ENCODE measurements around the gene ITGA3.

Gene ITGA3

DNA sequence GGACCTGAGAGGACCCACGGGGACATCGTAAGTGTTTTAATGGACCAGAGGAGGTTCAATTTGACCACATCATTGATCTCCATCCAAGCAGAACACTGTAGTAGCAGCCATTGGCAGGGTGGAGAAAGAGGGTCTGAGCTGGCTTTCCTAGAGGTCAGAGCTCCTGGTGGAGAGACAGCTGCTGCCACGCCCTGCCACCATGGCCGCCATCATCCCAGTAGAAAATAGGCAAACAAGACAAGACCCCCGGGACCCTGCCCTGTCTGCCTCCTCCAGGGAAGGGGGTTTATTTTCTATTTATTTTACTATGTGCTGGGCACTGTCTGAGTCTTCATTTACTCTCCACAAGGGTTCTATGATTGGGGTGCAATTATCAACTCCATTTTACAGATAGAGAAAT, 11.4 kb upstream of the ITGA3 start:
- H3K36me3 ChIP-seq (ENCODE audit: control insufficient read depth in 1 of 2, insufficient read depth in 2 of 2, low read length in 2 of 2) = no peaks in the 10 kb centered on the region
- no peak overlapping the region for H3K27ac ChIP-seq (ENCODE audit: low read depth, low read length)
- no peaks in the 10 kb centered on the region for H3K27me3 ChIP-seq (ENCODE audit: control insufficient read depth in 1 of 2, insufficient read depth in 2 of 2, low read length in 2 of 2)
- no peak overlapping the region for H3K4me3 ChIP-seq (ENCODE audit: low read depth in 1 of 2, low read length in 2 of 2)
- peaks cover 0 to 7% of the 10 kb centered on the region in 2 donors for H3K4me1 ChIP-seq (ENCODE audit: control insufficient read depth in 1 of 2, insufficient read depth in 2 of 2, low read length in 2 of 2)
- no peaks in the 10 kb centered on the region for H3K9me3 ChIP-seq (ENCODE audit: control insufficient read depth in 1 of 2, low read length in 2 of 2)
- no peak overlapping the region for H3K9ac ChIP-seq (ENCODE audit: low read depth in 1 of 2, low read length in 2 of 2)

DNA sequence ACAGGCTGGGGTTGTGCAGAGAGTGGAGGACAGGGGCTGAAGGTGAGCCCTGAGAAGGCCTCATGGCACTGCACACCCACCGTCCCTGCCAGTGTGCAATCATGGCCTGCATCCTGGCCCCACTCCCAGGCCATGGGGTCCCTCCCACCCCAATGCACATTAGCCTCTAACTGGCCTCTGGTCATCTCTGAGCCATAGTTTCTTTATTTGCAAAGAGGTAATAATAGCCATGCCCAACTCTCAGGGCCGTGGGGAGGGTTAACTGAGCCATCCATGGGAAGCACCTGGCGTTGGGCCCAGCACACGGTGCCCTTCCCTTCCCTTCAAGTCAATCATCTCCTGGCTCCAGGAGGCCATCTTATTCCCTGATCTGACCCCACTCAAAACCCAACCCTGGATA, 10.8 kb upstream of the ITGA3 start:
- H3K9ac ChIP-seq (ENCODE audit: low read depth in 1 of 2, low read length in 2 of 2) = no peak overlapping the region
- no peaks in the 10 kb centered on the region for H3K36me3 ChIP-seq (ENCODE audit: control insufficient read depth in 1 of 2, insufficient read depth in 2 of 2, low read length in 2 of 2)
- H3K27me3 ChIP-seq (ENCODE audit: control insufficient read depth in 1 of 2, insufficient read depth in 2 of 2, low read length in 2 of 2) = no peaks in the 10 kb centered on the region
- no peak overlapping the region for H3K27ac ChIP-seq (ENCODE audit: low read depth, low read length)
- H3K9me3 ChIP-seq (ENCODE audit: control insufficient read depth in 1 of 2, low read length in 2 of 2) = no peaks in the 10 kb centered on the region
- peaks cover 0 to 7% of the 10 kb centered on the region in 2 donors for H3K4me1 ChIP-seq (ENCODE audit: control insufficient read depth in 1 of 2, insufficient read depth in 2 of 2, low read length in 2 of 2)
- H3K4me3 ChIP-seq (ENCODE audit: low read depth in 1 of 2, low read length in 2 of 2) = no peak overlapping the region

DNA sequence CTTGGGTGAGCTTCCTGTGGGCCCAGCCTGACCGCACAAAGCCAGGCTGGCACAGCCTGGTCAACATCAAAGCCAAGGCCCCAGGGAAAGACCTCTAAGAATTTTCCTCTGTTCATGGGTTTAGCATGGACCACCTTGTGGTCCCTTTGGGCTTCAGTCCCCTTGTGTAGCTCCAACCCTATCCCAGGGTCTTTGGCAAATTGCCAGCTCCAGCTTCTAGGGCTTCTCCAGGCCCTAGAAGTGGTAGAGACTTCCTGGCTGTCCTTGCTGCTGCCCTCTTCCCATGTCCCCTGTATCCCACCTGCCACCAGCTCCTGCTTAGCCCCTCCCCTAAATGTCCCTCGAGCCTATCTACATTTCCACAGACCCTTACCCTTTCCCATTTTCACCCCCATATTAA, 9.7 kb upstream of the ITGA3 start:
- no peak overlapping the region for H3K4me3 ChIP-seq (ENCODE audit: low read depth in 1 of 2, low read length in 2 of 2)
- no peaks in the 10 kb centered on the region for H3K27me3 ChIP-seq (ENCODE audit: control insufficient read depth in 1 of 2, insufficient read depth in 2 of 2, low read length in 2 of 2)
- H3K27ac ChIP-seq (ENCODE audit: low read depth, low read length) = no peak overlapping the region
- no peaks in the 10 kb centered on the region for H3K9me3 ChIP-seq (ENCODE audit: control insufficient read depth in 1 of 2, low read length in 2 of 2)
- peaks cover 3 to 15% of the 10 kb centered on the region in 2 donors for H3K4me1 ChIP-seq (ENCODE audit: control insufficient read depth in 1 of 2, insufficient read depth in 2 of 2, low read length in 2 of 2)
- no peaks in the 10 kb centered on the region for H3K36me3 ChIP-seq (ENCODE audit: control insufficient read depth in 1 of 2, insufficient read depth in 2 of 2, low read length in 2 of 2)
- no peak overlapping the region for H3K9ac ChIP-seq (ENCODE audit: low read depth in 1 of 2, low read length in 2 of 2)

GRCh38 chr17:50046667-50047066, 9.2 kb upstream of the ITGA3 start:
- Histone ChIP-seq H3K4me1 (ENCODE audit: control insufficient read depth in 1 of 2, insufficient read depth in 2 of 2, low read length in 2 of 2) (peaks cover 6 to 19% of the 10 kb centered on the region in 2 donors), H3K9me3 (ENCODE audit: control insufficient read depth in 1 of 2, low read length in 2 of 2) (no peaks in the 10 kb centered on the region), H3K27ac (ENCODE audit: low read depth, low read length) (no peak overlapping the region)

DNA sequence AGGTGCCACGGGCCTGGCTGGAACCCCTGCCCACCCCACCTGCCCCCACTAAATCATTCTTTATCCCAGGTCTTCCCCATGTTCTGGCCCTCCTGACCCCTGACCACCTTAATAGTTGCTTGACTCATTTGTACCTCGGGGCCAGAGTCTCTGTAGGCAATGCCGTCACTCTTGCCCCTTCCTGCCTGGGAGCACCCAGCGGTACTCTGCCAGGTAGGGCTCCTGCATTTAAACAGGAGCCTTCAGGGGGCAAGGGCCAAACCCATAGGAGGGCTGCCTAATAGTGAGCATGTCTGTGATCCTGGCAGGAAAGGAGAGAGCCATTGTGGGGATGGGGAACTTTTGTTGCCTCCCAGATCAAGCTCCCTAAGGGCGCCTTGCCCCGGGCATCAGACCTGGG, 8.8 kb upstream of the ITGA3 start:
- Histone ChIP-seq H3K4me3 (ENCODE audit: low read depth in 1 of 2, low read length in 2 of 2) (no peak overlapping the region), H3K36me3 (ENCODE audit: control insufficient read depth in 1 of 2, insufficient read depth in 2 of 2, low read length in 2 of 2) (no peaks in the 10 kb centered on the region), H3K4me1 (ENCODE audit: control insufficient read depth in 1 of 2, insufficient read depth in 2 of 2, low read length in 2 of 2) (peaks cover 6 to 20% of the 10 kb centered on the region in 2 donors), H3K27me3 (ENCODE audit: control insufficient read depth in 1 of 2, insufficient read depth in 2 of 2, low read length in 2 of 2) (no peaks in the 10 kb centered on the region), H3K27ac (ENCODE audit: low read depth, low read length) (no peak overlapping the region), H3K9me3 (ENCODE audit: control insufficient read depth in 1 of 2, low read length in 2 of 2) (no peaks in the 10 kb centered on the region), H3K9ac (ENCODE audit: low read depth in 1 of 2, low read length in 2 of 2) (no peak overlapping the region)

More at GRCh38 chr17:50046667-50047066, 9.2 kb upstream of the ITGA3 start:
- no peaks in the 10 kb centered on the region for H3K36me3 ChIP-seq (ENCODE audit: control insufficient read depth in 1 of 2, insufficient read depth in 2 of 2, low read length in 2 of 2)
- H3K9ac ChIP-seq (ENCODE audit: low read depth in 1 of 2, low read length in 2 of 2) = no peak overlapping the region
- H3K4me3 ChIP-seq (ENCODE audit: low read depth in 1 of 2, low read length in 2 of 2) = no peak overlapping the region
- H3K27me3 ChIP-seq (ENCODE audit: control insufficient read depth in 1 of 2, insufficient read depth in 2 of 2, low read length in 2 of 2) = no peaks in the 10 kb centered on the region

- no peaks in the 10 kb centered on the region for H3K9me3 ChIP-seq (ENCODE audit: control insufficient read depth in 1 of 2, low read length in 2 of 2)
- no peak overlapping the region for H3K27ac ChIP-seq (ENCODE audit: low read depth, low read length)
- peaks cover 6 to 20% of the 10 kb centered on the region in 2 donors for H3K4me1 ChIP-seq (ENCODE audit: control insufficient read depth in 1 of 2, insufficient read depth in 2 of 2, low read length in 2 of 2)
- H3K9ac ChIP-seq (ENCODE audit: low read depth in 1 of 2, low read length in 2 of 2) = no peak overlapping the region
- no peaks in the 10 kb centered on the region for H3K27me3 ChIP-seq (ENCODE audit: control insufficient read depth in 1 of 2, insufficient read depth in 2 of 2, low read length in 2 of 2)
- no peak overlapping the region for H3K4me3 ChIP-seq (ENCODE audit: low read depth in 1 of 2, low read length in 2 of 2)
- no peaks in the 10 kb centered on the region for H3K36me3 ChIP-seq (ENCODE audit: control insufficient read depth in 1 of 2, insufficient read depth in 2 of 2, low read length in 2 of 2)
These were observed 8.3 kb upstream of the ITGA3 start for GRCh38 chr17:50047488-50048126.

DNA sequence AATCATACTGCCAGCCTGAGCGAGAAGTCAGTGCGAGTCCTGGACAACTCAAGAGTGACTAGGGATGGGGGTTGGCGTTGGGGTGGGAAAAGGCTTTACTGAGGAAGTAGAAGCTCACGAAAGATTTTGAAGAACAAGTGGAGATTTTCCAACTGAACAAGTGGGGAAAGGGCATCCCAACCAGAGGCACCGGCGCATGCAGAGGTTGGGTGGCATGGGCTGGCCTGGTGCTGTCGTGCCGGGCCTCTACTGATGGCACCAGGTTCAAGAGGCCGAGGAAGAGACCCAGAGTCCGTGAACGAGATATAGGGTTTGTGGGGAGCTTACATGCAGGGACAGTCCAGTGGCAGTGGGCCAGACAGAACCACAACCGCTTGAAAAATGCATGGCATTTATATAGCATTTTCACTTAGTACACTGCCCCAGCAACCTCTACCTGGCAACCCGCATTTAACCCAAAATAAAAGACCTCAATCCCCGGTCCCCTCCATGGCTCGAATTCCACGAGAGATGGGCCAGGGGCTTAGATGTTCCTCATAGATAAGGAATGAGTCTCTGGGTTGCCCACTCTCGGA, 7.7 kb upstream of the ITGA3 start:
- no peaks in the 10 kb centered on the region for H3K36me3 ChIP-seq (ENCODE audit: control insufficient read depth in 1 of 2, insufficient read depth in 2 of 2, low read length in 2 of 2)
- H3K9me3 ChIP-seq (ENCODE audit: control insufficient read depth in 1 of 2, low read length in 2 of 2) = no peaks in the 10 kb centered on the region
- H3K9ac ChIP-seq (ENCODE audit: low read depth in 1 of 2, low read length in 2 of 2) = no peak overlapping the region
- H3K27me3 ChIP-seq (ENCODE audit: control insufficient read depth in 1 of 2, insufficient read depth in 2 of 2, low read length in 2 of 2) = no peaks in the 10 kb centered on the region
- no peak overlapping the region for H3K27ac ChIP-seq (ENCODE audit: low read depth, low read length)
- H3K4me1 ChIP-seq (ENCODE audit: control insufficient read depth in 1 of 2, insufficient read depth in 2 of 2, low read length in 2 of 2) = peaks cover 9 to 20% of the 10 kb centered on the region in 2 donors
- no peak overlapping the region for H3K4me3 ChIP-seq (ENCODE audit: low read depth in 1 of 2, low read length in 2 of 2)

DNA sequence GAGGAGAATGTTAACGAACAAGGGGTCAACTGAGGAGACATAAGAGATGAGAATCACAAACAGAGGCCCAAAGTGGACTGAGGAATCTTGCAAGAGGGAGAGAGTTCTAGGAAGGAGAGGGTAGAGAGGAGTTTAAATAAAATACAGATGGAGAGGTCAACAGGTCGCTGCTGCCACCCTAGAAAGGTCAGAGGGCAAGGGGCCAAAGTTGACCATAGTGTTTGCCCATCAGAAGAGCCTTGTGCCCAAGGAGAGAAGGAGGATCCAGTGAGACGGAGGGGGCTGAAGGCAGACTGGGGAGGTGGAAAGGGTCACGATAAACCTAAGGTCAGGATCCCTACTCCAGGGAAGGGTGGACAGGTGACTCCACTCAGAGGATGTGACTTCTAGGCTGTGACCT, 6.9 kb upstream of the ITGA3 start:
- no peak overlapping the region for H3K27ac ChIP-seq (ENCODE audit: low read depth, low read length)
- H3K36me3 ChIP-seq (ENCODE audit: control insufficient read depth in 1 of 2, insufficient read depth in 2 of 2, low read length in 2 of 2) = no peaks in the 10 kb centered on the region
- peaks cover 15 to 20% of the 10 kb centered on the region in 2 donors for H3K4me1 ChIP-seq (ENCODE audit: control insufficient read depth in 1 of 2, insufficient read depth in 2 of 2, low read length in 2 of 2)
- no peak overlapping the region for H3K9ac ChIP-seq (ENCODE audit: low read depth in 1 of 2, low read length in 2 of 2)
- H3K27me3 ChIP-seq (ENCODE audit: control insufficient read depth in 1 of 2, insufficient read depth in 2 of 2, low read length in 2 of 2) = no peaks in the 10 kb centered on the region
- H3K9me3 ChIP-seq (ENCODE audit: control insufficient read depth in 1 of 2, low read length in 2 of 2) = no peaks in the 10 kb centered on the region
- H3K4me3 ChIP-seq (ENCODE audit: low read depth in 1 of 2, low read length in 2 of 2) = no peak overlapping the region

DNA sequence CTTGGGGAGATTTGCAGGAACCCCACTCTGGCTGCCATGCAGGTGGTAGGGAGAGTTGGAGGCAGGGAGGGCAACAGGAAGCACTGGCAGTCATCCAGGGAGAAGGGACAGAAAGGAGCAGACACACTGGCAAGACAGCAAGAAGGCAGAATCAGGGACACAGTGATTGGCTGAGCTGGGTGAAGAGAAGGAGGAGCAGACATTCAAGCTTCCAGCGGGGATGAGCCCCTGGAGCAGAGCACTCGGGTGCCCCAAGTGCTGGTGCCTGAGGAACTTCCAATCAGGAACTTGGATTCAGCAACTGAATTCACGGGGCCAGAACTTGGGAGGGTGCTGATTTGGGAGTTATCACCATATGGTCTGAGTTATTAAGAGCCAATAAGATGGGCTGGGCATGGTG, 6.3 kb upstream of the ITGA3 start:
- H3K27ac ChIP-seq (ENCODE audit: low read depth, low read length) = no peak overlapping the region
- H3K4me1 ChIP-seq (ENCODE audit: control insufficient read depth in 1 of 2, insufficient read depth in 2 of 2, low read length in 2 of 2) = peaks cover 15 to 20% of the 10 kb centered on the region in 2 donors
- H3K4me3 ChIP-seq (ENCODE audit: low read depth in 1 of 2, low read length in 2 of 2) = no peak overlapping the region
- H3K27me3 ChIP-seq (ENCODE audit: control insufficient read depth in 1 of 2, insufficient read depth in 2 of 2, low read length in 2 of 2) = no peaks in the 10 kb centered on the region
- H3K36me3 ChIP-seq (ENCODE audit: control insufficient read depth in 1 of 2, insufficient read depth in 2 of 2, low read length in 2 of 2) = no peaks in the 10 kb centered on the region
- no peaks in the 10 kb centered on the region for H3K9me3 ChIP-seq (ENCODE audit: control insufficient read depth in 1 of 2, low read length in 2 of 2)
- no peak overlapping the region for H3K9ac ChIP-seq (ENCODE audit: low read depth in 1 of 2, low read length in 2 of 2)

- Histone ChIP-seq H3K9ac (ENCODE audit: low read depth in 1 of 2, low read length in 2 of 2) (no peak overlapping the region), H3K9me3 (ENCODE audit: control insufficient read depth in 1 of 2, low read length in 2 of 2) (no peaks in the 10 kb centered on the region), H3K4me1 (ENCODE audit: control insufficient read depth in 1 of 2, insufficient read depth in 2 of 2, low read length in 2 of 2) (peaks cover 15 to 21% of the 10 kb centered on the region in 2 donors), H3K27ac (ENCODE audit: low read depth, low read length) (no peak overlapping the region), H3K36me3 (ENCODE audit: control insufficient read depth in 1 of 2, insufficient read depth in 2 of 2, low read length in 2 of 2) (no peaks in the 10 kb centered on the region), H3K4me3 (ENCODE audit: low read depth in 1 of 2, low read length in 2 of 2) (no peak overlapping the region), H3K27me3 (ENCODE audit: control insufficient read depth in 1 of 2, insufficient read depth in 2 of 2, low read length in 2 of 2) (no peaks in the 10 kb centered on the region)
These were observed 5.4 kb upstream of the ITGA3 start for GRCh38 chr17:50050431-50051032.
